ENCODE measurements around the gene SLC35E3.
A peak's percentile ranks its signal among the peaks of the same experiment; 100 is the strongest.

SLC35E3 gene

GRCh38 chr12:68761442-68761812, 15.5 kb downstream of the SLC35E3 start:
- Mint-ChIP-seq H3K4me1 (ENCODE audit: low read depth) (no peaks in the 10 kb centered on the region), H3K27ac (no peak overlapping the region), H3K4me3 (no peak overlapping the region), H3K36me3 (ENCODE audit: low read depth) (peaks cover 51% of the 10 kb centered on the region), H3K9me3 (no peaks in the 10 kb centered on the region), H3K27me3 (no peaks in the 10 kb centered on the region)
- no peak for DNase-seq

DNA sequence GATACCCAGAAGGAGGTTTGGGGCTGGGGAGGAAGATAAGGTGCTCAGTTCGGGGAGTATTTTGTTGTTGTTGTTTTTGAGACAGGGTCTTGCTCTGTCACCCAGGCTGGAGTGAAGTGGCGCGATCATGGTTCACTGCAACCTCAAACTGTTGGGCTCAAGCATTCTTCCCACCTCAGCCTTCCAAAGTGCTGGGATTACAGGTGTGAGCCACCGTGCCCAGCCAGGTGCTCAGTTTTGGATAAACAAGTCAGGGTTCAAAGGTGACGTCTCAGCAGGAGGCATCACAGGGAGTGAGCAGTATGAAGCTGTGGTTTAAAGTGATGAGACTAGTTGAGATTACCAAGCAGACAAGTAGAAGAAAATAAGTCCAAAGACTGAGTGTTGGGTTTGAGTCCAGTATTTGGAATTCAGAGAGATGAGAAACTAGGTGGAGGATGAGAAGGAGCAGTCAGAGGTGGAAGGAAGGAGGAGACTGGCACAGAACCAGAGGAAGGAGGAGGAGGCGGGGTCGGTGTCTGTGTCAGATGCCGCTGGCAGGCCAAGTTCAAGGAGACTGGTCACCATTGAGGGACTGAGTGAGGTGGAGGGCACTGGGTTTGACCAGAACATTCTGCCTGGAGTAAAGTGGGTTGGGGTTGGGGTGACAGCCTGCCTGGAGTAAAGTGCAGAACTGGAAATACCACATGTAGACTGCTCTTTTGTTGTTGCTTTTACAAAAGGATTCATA, 16.1 kb downstream of the SLC35E3 start:
- Mint-ChIP-seq H3K27ac (no peak overlapping the region), H3K27me3 (no peaks in the 10 kb centered on the region), H3K4me1 (ENCODE audit: low read depth) (no peaks in the 10 kb centered on the region), H3K9me3 (no peaks in the 10 kb centered on the region), H3K36me3 (ENCODE audit: low read depth) (peaks cover 52% of the 10 kb centered on the region), H3K4me3 (no peak overlapping the region)
- DNase-seq, result no peak

- Mint-ChIP-seq H3K4me1 (ENCODE audit: low read depth) (no peaks in the 10 kb centered on the region), H3K27ac (no peak overlapping the region), H3K4me3 (no peak overlapping the region), H3K36me3 (ENCODE audit: low read depth) (peaks cover 53% of the 10 kb centered on the region), H3K27me3 (no peaks in the 10 kb centered on the region), H3K9me3 (no peaks in the 10 kb centered on the region)
- DNase-seq, result no peak
These were observed 16.7 kb downstream of the SLC35E3 start for GRCh38 chr12:68762691-68763090.

- Mint-ChIP-seq H3K9me3 (no peaks in the 10 kb centered on the region), H3K36me3 (ENCODE audit: low read depth) (peaks cover 39% of the 10 kb centered on the region), H3K27ac (no peak overlapping the region), H3K4me1 (ENCODE audit: low read depth) (no peaks in the 10 kb centered on the region), H3K4me3 (no peak overlapping the region), H3K27me3 (no peaks in the 10 kb centered on the region)
- DNase-seq, result no peak
These were observed 19.7 kb downstream of the SLC35E3 start for GRCh38 chr12:68765696-68766095.

DNA sequence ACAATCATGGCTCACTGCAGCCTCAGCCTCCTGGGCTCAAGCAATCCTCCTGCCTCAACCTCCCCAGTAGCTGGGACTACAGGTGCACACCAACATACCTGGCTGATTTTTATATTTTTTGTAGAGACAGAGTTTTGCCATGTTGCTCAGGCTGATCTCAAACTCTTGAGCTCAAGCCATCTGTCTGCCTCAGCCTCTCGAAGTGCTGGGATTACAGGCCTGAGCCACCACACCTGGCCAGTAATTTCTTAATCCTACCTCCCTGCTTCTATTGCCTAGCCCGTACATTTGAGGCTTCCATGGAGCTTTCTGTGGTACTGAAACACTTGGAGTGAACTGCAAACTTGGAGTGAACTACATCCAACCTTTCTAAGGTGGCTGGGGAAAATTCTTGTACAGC, 20.7 kb downstream of the SLC35E3 start:
- Mint-ChIP-seq H3K27ac (no peak overlapping the region), H3K4me3 (no peak overlapping the region), H3K9me3 (no peaks in the 10 kb centered on the region), H3K4me1 (ENCODE audit: low read depth) (no peaks in the 10 kb centered on the region), H3K27me3 (no peaks in the 10 kb centered on the region), H3K36me3 (ENCODE audit: low read depth) (peaks cover 34% of the 10 kb centered on the region)
- DNase-seq, result no peak

DNA sequence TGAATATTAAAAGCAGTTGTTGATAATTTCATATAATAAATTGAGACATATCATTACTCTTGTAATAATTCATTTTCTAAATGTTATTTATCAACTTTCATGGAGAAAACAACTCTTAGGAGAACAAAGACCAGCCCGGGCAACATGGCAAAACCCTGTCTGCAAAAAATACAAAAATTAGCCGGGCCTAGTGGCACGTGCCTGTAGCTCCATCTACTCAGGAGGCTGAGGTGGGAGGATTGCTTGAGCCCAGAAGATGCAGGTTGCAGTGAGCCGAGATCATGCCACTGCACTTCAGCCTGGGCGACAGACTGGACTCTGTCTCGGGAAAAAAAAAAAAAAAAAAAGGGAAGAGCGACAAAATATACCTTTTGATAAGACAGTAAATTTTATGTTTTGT, 21.2 kb downstream of the SLC35E3 start:
- Mint-ChIP-seq H3K27me3 (no peaks in the 10 kb centered on the region), H3K27ac (no peak overlapping the region), H3K9me3 (no peaks in the 10 kb centered on the region), H3K4me3 (no peak overlapping the region), H3K36me3 (ENCODE audit: low read depth) (peaks cover 32% of the 10 kb centered on the region), H3K4me1 (ENCODE audit: low read depth) (no peaks in the 10 kb centered on the region)
- DNase-seq, result no peak

DNA sequence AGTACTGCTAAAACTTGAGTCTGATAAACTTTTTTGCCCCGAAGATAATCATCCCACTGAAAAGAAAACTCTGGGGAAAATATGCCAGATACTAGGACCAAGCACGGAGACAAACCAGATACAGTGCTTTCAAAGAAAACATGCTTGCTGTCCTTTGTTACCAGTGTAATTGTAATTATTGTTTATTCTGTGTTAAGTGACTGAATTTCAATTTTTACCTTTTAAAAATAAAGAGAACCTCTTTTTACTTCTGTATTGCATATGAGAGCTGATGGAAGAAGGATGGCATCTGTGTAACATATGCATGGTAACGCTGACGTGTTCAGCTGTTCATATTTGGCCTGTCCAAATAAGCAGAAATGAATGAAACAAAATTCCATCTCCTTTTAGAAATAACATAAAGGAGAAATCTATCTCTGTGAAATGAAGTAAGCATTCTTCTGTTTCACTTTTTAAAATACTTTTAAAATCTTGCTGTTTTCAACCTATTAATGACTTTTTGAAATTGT, 22.5 kb downstream of the SLC35E3 start:
- Mint-ChIP-seq H3K36me3 (ENCODE audit: low read depth) (peaks cover 25% of the 10 kb centered on the region), H3K4me1 (ENCODE audit: low read depth) (peaks cover 12% of the 10 kb centered on the region), H3K27me3 (no peaks in the 10 kb centered on the region), H3K27ac (no peak overlapping the region), H3K4me3 (no peak overlapping the region), H3K9me3 (no peaks in the 10 kb centered on the region)
- no peak for DNase-seq

GRCh38 chr12:68769941-68770340, 24.0 kb downstream of the SLC35E3 start:
- no peaks in the 10 kb centered on the region for H3K27me3 Mint-ChIP-seq
- no peak overlapping the region for H3K4me3 Mint-ChIP-seq
- no peaks in the 10 kb centered on the region for H3K9me3 Mint-ChIP-seq
- H3K27ac Mint-ChIP-seq, result no peak overlapping the region
- H3K4me1 Mint-ChIP-seq (ENCODE audit: low read depth), result peaks cover 17% of the 10 kb centered on the region
- DNase-seq, result no peak
- peaks cover 15% of the 10 kb centered on the region for H3K36me3 Mint-ChIP-seq (ENCODE audit: low read depth)

DNA sequence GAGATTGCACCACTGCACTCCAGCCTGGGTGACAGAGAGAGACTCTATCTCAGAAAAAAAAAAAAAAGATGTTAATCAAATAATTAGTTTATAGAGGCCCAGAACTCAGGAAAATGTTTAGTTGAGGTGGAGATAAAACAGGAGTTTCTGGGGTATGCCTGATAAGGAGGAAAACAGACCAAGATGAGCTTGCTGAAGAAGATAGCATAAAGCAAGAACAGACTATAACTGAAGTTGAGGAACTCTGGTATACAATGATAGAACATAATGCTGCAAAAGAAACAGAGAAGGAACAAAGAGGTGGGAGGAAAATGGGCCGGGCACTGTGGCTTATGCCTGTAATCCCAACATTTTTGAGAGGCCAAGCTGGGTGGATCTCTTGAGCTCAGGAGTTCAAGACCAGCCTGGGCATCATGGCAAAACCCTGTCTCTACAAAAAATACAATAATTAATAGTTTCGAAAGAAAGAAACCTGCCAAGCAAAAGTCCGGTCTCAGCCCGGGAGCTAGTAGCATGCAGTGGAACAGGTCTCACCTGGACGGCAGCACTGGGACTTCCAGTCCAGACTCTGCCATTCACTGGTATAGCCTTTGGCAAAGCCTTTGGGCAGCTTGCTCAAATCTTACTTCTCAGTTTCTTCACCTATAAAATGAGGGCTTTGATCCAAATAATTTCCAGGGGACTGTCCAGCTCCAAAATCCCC, 25.4 kb downstream of the SLC35E3 start:
- DNase-seq, result no peak
- Mint-ChIP-seq H3K4me1 (ENCODE audit: low read depth) (peaks cover 17% of the 10 kb centered on the region), H3K9me3 (no peaks in the 10 kb centered on the region), H3K36me3 (ENCODE audit: low read depth) (peaks cover 13% of the 10 kb centered on the region), H3K27ac (no peak overlapping the region), H3K4me3 (no peak overlapping the region), H3K27me3 (no peaks in the 10 kb centered on the region)

DNA sequence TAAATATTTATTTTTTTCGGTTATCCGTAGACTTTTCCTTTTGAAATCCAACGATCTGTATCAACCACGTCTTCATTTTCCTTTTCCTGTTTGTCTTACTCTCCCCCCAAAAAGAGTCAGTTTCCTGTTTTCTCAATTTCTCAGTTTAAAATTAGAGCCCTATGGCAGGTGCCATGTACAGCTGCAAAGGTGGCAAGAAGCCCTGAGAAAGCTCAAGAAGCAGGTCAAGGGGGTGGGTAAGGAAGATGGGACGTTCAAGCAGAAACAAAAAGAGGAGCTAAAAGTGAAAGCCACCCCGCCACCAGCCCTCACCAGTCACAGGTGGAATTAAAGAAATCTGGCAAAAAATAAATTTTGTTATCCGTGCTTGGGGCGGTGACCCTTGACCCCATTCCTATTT, 26.7 kb downstream of the SLC35E3 start:
- no peaks in the 10 kb centered on the region for H3K27me3 Mint-ChIP-seq
- peaks cover 1% of the 10 kb centered on the region for H3K36me3 Mint-ChIP-seq (ENCODE audit: low read depth)
- H3K27ac Mint-ChIP-seq, result peak overlapping the region; percentile 82
- DNase-seq, result no peak
- H3K9me3 Mint-ChIP-seq, result no peaks in the 10 kb centered on the region
- peaks cover 17% of the 10 kb centered on the region for H3K4me1 Mint-ChIP-seq (ENCODE audit: low read depth)
- no peak overlapping the region for H3K4me3 Mint-ChIP-seq

DNA sequence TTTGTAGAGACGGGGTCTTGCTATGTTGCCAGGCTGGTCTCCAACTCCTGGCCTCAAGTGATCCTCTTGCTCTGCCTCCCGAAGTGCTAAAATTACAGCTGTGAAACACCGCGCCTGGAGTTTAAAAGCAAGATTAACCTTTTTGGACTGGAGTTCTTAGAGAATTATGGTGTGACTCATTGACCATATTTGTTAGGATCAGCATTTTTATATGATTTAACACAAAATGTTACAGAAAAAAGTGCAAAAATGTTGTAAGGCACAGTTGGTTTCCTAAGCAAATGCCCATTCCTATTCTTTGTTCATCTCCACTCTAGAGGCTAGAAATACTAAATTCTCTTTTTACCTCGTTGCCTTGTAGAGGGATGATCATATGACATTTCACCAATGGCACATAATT, 27.6 kb downstream of the SLC35E3 start:
- H3K9me3 Mint-ChIP-seq, result no peaks in the 10 kb centered on the region
- H3K27me3 Mint-ChIP-seq, result no peaks in the 10 kb centered on the region
- H3K4me1 Mint-ChIP-seq (ENCODE audit: low read depth), result peaks cover 17% of the 10 kb centered on the region
- DNase-seq, result no peak
- H3K36me3 Mint-ChIP-seq (ENCODE audit: low read depth), result no peaks in the 10 kb centered on the region
- H3K4me3 Mint-ChIP-seq, result no peak overlapping the region
- no peak overlapping the region for H3K27ac Mint-ChIP-seq

DNA sequence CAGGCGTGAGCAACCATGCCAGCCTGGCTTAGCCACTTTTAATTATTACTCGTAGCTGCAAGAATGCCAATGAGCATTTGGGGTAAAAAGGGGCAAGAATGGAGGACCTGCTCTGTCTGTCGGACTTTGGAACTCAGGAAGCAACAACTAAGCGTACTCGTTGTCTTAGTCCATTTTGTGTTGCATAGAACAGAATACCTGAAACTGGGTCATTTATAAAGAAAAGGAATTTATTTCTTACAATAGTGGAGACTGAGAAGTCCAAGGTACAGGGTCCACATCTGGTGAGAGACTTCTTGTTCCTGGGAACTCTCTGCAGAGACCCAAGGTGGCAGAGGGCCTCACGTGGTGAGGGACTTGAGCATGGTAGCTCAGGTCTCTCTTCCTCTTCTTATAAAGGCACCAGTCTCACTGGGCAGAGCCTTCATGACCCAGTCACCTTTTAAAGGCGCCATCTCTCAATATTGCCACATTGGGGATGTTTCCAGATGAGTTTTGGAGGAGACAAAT, 29.2 kb downstream of the SLC35E3 start:
- no peak overlapping the region for H3K27ac Mint-ChIP-seq
- H3K4me1 Mint-ChIP-seq (ENCODE audit: low read depth), result peaks cover 17% of the 10 kb centered on the region
- H3K4me3 Mint-ChIP-seq, result no peak overlapping the region
- H3K27me3 Mint-ChIP-seq, result no peaks in the 10 kb centered on the region
- DNase-seq, result no peak
- no peaks in the 10 kb centered on the region for H3K36me3 Mint-ChIP-seq (ENCODE audit: low read depth)
- no peaks in the 10 kb centered on the region for H3K9me3 Mint-ChIP-seq

- H3K4me1 Mint-ChIP-seq (ENCODE audit: low read depth), result peaks cover 17% of the 10 kb centered on the region
- no peaks in the 10 kb centered on the region for H3K36me3 Mint-ChIP-seq (ENCODE audit: low read depth)
- H3K27ac Mint-ChIP-seq, result no peak overlapping the region
- H3K27me3 Mint-ChIP-seq, result no peaks in the 10 kb centered on the region
- H3K4me3 Mint-ChIP-seq, result no peak overlapping the region
- no peak for DNase-seq
- no peaks in the 10 kb centered on the region for H3K9me3 Mint-ChIP-seq
These were observed 31.1 kb downstream of the SLC35E3 start for GRCh38 chr12:68776976-68777610.

DNA sequence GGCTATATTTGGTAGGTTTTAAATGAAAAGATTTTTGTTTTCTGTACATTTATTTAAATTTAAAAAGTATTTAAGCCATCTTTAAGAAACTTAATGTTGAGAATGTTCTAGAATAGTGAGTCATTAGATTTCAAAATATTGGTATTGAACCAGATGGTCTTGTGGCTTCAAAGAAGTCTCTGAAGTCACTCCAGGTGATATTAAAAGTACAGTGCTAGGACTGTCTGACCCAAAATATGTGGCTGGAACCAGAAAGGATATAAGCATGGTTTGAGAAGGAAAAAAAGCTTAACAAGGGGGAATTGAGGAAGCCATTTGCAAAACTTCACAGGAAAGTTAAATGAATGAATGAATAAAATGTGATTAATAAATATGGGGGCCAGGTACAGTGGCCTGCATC, 33.3 kb downstream of the SLC35E3 start:
- no peaks in the 10 kb centered on the region for H3K4me1 Mint-ChIP-seq (ENCODE audit: low read depth)
- no peaks in the 10 kb centered on the region for H3K9me3 Mint-ChIP-seq
- no peak for DNase-seq
- H3K27me3 Mint-ChIP-seq, result no peaks in the 10 kb centered on the region
- no peak overlapping the region for H3K27ac Mint-ChIP-seq
- H3K36me3 Mint-ChIP-seq (ENCODE audit: low read depth), result no peaks in the 10 kb centered on the region
- no peak overlapping the region for H3K4me3 Mint-ChIP-seq

GRCh38 chr12:68780731-68781130, 34.8 kb downstream of the SLC35E3 start:
- no peak overlapping the region for H3K27ac Mint-ChIP-seq
- no peaks in the 10 kb centered on the region for H3K9me3 Mint-ChIP-seq
- no peak for DNase-seq
- no peak overlapping the region for H3K4me3 Mint-ChIP-seq
- H3K27me3 Mint-ChIP-seq, result no peaks in the 10 kb centered on the region
- H3K4me1 Mint-ChIP-seq (ENCODE audit: low read depth), result no peaks in the 10 kb centered on the region
- H3K36me3 Mint-ChIP-seq (ENCODE audit: low read depth), result no peaks in the 10 kb centered on the region
